ENCODE data around the gene SORBS2.

Gene SORBS2

DNA sequence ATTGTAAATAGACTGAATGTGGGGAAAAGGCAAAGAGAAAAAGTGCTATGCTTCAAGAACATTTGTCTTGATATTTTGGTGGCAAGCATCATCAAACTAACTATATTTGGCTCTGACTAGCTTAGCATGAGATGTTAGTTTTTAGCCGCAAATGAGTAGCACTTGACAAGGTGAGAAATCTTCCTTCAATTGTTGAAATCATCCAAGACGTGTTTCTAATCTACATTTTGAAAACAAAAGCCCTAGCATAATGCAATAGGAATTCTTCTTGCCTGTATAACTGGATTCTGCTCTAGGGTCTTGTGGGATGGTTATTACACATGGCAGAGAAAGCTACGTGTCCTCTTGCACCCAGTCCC, 92.5 kb downstream of the SORBS2 start:
- Histone ChIP-seq H3K36me3 (ENCODE audit: insufficient read depth, low read length) (no peaks in the 10 kb centered on the region), H3K4me3 (ENCODE audit: low read depth in 1 of 2, low read length in 2 of 2) (no peak overlapping the region), H3K79me2 (ENCODE audit: insufficient read depth, low read length) (no peaks in the 10 kb centered on the region), H3K27ac (ENCODE audit: low read length) (no peak overlapping the region), H4K20me1 (ENCODE audit: insufficient read depth, low read length) (no peaks in the 10 kb centered on the region), H3K4me1 (ENCODE audit: insufficient read depth, low read length) (no peaks in the 10 kb centered on the region), H2AFZ (ENCODE audit: low read depth, low read length) (no peak overlapping the region), H3K9me3 (ENCODE audit: insufficient read depth, low read length, severe bottlenecking) (no peaks in the 10 kb centered on the region), H3K27me3 (ENCODE audit: insufficient read depth, low read length, poor library complexity) (no peaks in the 10 kb centered on the region), H3K9ac (ENCODE audit: low read depth, low read length) (no peak overlapping the region), H3K4me2 (ENCODE audit: insufficient read depth, low read length) (no peak overlapping the region)
- ATAC-seq (ENCODE audit: insufficient read depth, low read depth) (no peak), DNase-seq (no peak)
- TF ChIP-seq EZH2 (IDR thresholded peaks at IDR 0.05; ENCODE audit: borderline replicate concordance, low read depth, low read length, severe bottlenecking), result no peak
- TF ChIP-seq, protein P1, sequence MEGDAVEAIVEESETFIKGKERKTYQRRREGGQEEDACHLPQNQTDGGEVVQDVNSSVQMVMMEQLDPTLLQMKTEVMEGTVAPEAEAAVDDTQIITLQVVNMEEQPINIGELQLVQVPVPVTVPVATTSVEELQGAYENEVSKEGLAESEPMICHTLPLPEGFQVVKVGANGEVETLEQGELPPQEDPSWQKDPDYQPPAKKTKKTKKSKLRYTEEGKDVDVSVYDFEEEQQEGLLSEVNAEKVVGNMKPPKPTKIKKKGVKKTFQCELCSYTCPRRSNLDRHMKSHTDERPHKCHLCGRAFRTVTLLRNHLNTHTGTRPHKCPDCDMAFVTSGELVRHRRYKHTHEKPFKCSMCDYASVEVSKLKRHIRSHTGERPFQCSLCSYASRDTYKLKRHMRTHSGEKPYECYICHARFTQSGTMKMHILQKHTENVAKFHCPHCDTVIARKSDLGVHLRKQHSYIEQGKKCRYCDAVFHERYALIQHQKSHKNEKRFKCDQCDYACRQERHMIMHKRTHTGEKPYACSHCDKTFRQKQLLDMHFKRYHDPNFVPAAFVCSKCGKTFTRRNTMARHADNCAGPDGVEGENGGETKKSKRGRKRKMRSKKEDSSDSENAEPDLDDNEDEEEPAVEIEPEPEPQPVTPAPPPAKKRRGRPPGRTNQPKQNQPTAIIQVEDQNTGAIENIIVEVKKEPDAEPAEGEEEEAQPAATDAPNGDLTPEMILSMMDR (IDR thresholded peaks at IDR 0.05; ENCODE audit: borderline replicate concordance, extremely low read depth, low read length, poor library complexity, severe bottlenecking), result no peak

DNA sequence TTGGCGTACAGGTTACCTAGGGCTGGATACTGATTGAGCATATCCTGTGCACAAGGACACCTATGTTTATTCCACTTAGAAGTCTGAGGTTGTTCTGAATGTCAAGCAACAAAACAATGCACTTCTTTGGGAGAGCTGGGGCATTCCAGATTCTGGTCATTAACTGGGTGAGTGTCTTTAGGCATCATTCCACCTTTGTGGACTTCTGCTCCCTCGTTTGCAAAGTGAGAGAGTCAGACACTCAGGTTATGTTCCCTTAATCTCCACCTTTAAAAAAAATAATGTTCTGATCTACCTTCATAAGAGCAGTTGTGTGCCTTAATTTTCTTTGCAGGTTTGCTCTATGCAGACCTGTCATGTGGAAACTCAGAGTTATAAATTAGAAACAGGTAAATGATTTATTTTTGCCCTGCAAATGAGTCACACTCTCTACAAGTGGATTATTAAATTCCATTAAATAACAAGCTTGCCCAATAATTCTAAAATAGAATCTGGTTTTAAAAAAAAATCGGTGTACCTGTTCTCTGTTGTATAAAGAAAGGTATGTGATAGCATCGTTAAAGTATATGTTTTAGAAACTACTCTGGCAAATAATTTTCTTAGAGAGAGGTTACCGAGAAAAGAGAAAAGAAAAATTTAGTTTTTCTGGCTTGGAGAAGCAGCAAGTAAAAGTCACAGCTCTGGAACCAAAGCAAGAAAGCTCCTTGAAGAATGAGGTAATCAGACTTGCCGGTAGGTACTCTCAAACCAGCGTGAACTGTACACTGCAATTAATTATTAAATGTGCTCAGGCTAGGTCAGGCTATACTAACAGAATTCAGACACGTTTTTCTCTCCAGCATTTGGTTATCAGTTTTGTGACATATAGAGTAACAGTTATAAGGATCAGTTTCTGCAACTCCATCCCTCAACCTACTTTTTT, 93.2 kb downstream of the SORBS2 start:
- Histone ChIP-seq H3K4me2 (ENCODE audit: insufficient read depth, low read length) (no peak overlapping the region), H3K4me3 (ENCODE audit: low read depth in 1 of 2, low read length in 2 of 2) (no peak overlapping the region), H3K27ac (ENCODE audit: low read length) (no peak overlapping the region), H3K36me3 (ENCODE audit: insufficient read depth, low read length) (no peaks in the 10 kb centered on the region), H3K4me1 (ENCODE audit: insufficient read depth, low read length) (no peaks in the 10 kb centered on the region), H2AFZ (ENCODE audit: low read depth, low read length) (no peak overlapping the region), H3K9me3 (ENCODE audit: insufficient read depth, low read length, severe bottlenecking) (no peaks in the 10 kb centered on the region), H3K9ac (ENCODE audit: low read depth, low read length) (no peak overlapping the region), H3K79me2 (ENCODE audit: insufficient read depth, low read length) (no peaks in the 10 kb centered on the region), H4K20me1 (ENCODE audit: insufficient read depth, low read length) (no peaks in the 10 kb centered on the region), H3K27me3 (ENCODE audit: insufficient read depth, low read length, poor library complexity) (no peaks in the 10 kb centered on the region)
- DNase-seq, result no peak
- no peak for ATAC-seq (ENCODE audit: insufficient read depth, low read depth)
- TF ChIP-seq, protein P1 (IDR thresholded peaks at IDR 0.05; ENCODE audit: borderline replicate concordance, extremely low read depth, low read length, poor library complexity, severe bottlenecking), result no peak
- TF ChIP-seq EZH2 (IDR thresholded peaks at IDR 0.05; ENCODE audit: borderline replicate concordance, low read depth, low read length, severe bottlenecking), result no peak

DNA sequence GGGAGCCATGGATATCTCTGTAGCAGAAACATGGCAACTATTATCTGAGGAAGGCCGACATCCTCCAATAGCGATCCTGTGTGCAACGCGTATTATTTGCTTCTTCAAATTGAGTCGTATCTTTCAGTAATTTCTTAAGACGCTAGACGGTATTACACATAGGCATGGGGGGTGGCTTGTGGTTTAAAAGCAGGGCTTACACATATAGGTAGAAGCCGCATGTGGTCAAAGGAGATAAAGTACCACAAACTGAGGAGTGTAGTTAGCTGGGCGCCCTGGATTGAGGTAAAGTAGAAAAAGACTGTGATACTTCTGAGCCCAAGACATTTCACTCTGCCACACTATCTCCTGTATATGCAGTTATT, 94.6 kb downstream of the SORBS2 start:
- no peak for ATAC-seq (ENCODE audit: insufficient read depth, low read depth)
- Histone ChIP-seq H3K79me2 (ENCODE audit: insufficient read depth, low read length) (no peaks in the 10 kb centered on the region), H3K4me2 (ENCODE audit: insufficient read depth, low read length) (no peak overlapping the region), H3K4me1 (ENCODE audit: insufficient read depth, low read length) (no peaks in the 10 kb centered on the region), H2AFZ (ENCODE audit: low read depth, low read length) (no peak overlapping the region), H3K27ac (ENCODE audit: low read length) (no peak overlapping the region), H3K4me3 (ENCODE audit: low read depth in 1 of 2, low read length in 2 of 2) (no peak overlapping the region), H3K36me3 (ENCODE audit: insufficient read depth, low read length) (no peaks in the 10 kb centered on the region), H3K27me3 (ENCODE audit: insufficient read depth, low read length, poor library complexity) (no peaks in the 10 kb centered on the region), H3K9ac (ENCODE audit: low read depth, low read length) (no peak overlapping the region), H4K20me1 (ENCODE audit: insufficient read depth, low read length) (no peaks in the 10 kb centered on the region), H3K9me3 (ENCODE audit: insufficient read depth, low read length, severe bottlenecking) (no peaks in the 10 kb centered on the region)
- no peak for TF ChIP-seq EZH2 (IDR thresholded peaks at IDR 0.05; ENCODE audit: borderline replicate concordance, low read depth, low read length, severe bottlenecking)
- TF ChIP-seq, protein P1 (IDR thresholded peaks at IDR 0.05; ENCODE audit: borderline replicate concordance, extremely low read depth, low read length, poor library complexity, severe bottlenecking), result no peak
- no peak for DNase-seq

Data from DND-41 (cell line).